Iris pigment epithelial cell (primary cell): Measurements from ENCODE around the gene ALDH18A1.

ENCODE experiments used
- DNase-seq: peaks from one replicate; pipeline ENCODE4 v3.0.0-alpha.2; 2011; ENCODE audit warnings: low read depth

Gene ALDH18A1

DNA sequence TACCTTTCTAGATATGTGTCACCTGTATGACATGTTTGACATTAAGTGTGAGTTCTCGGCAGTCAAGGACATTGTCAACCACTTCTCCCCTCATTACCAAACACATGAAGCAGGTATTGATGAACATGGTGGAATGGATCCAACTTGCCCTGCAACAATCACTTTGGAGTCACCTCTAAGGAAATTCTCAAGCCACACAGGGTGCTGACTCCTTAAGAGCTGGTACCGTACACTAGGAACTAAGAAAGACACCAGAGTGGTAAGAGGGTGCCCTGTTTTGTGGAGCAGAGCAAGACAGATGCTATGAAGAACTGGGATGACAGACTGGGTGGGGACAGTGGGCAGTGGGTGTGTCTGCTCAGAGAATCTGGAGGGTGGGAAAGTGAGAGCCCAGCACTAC is 77.9 kb downstream of the ALDH18A1 start:
- DNase-seq = no peak

DNA sequence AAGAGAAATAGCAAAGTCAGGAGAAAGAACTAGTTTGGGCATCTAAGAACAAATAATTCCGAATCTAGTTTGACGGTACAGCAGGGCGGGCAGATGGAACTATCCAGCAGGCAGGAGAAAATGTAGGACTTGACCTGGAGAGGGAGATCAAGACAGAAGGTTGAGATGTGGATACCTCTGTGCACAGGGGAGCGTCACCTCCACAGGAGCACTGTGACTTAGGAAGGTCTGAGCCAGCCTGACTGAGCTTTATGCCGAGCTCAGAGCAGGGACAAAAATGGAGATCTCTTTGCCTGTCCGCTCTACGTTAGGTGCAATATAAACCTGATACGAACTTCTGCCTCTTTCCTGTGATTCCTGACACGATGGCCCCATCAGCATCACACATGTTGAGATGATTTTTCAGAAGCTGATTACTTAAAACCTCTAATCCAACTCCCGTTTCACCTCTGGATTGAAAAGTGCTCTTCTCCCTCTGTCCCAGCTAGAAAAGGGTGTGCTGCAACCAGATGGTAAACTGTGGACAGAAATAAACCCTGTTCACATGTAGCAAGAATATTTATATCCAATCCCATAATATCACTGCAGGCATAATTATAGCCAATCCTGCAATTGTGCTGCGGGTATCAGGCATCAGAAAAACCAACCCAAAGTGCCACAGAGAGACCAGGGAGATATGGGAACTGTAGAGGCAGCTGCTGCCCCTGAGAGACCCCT is 81.7 kb downstream of the ALDH18A1 start:
- no peak for DNase-seq

DNA sequence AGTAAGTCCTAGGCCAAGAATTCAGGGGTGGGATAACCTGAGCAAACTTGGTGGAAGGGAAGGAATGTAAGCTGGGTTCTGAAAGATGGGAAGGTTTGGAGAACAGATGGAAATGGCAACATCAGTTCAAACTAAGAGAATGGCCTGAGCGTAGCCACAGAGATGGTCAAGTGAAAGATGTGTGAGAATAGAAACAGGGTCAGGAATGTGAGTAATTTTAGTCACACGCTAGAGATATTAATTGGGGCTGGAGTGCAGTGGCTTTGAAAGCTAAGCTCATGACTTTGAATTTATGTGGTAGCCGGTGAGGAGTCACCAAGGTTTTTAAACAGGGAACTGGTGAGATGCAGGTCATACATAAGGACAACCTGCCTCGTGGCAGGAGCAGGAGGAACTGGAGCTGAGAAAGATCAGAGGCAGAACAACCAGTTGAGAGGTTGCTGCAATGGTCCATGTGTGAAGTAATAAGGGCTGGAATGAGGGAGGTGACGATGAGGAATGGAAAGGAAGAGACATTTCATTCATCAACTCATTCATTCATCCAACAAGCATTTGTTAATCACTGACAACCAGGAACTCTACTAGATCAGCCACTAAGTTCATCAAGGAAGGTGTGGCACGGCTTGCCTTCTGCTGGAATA is 82.4 kb downstream of the ALDH18A1 start:
- DNase-seq = no peak

DNA sequence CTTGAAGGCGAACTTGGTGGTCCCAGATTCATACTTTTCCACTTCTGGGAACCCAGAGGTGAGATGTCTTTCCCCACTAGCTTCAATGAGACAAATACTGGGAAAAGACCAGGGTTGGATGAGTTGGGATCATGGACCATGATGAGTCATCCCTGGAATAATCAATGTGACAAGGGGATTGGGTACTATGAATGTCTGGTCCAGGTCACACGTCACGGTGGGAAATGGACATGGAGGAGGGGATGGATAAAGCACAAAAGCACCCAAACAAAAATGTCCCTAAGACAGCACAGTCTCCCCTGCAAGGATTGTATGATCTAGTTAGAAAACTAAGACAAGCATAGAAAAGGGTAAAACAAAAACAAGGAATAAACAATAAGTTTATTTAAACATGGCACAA is 83.0 kb downstream of the ALDH18A1 start:
- DNase-seq = no peak

DNA sequence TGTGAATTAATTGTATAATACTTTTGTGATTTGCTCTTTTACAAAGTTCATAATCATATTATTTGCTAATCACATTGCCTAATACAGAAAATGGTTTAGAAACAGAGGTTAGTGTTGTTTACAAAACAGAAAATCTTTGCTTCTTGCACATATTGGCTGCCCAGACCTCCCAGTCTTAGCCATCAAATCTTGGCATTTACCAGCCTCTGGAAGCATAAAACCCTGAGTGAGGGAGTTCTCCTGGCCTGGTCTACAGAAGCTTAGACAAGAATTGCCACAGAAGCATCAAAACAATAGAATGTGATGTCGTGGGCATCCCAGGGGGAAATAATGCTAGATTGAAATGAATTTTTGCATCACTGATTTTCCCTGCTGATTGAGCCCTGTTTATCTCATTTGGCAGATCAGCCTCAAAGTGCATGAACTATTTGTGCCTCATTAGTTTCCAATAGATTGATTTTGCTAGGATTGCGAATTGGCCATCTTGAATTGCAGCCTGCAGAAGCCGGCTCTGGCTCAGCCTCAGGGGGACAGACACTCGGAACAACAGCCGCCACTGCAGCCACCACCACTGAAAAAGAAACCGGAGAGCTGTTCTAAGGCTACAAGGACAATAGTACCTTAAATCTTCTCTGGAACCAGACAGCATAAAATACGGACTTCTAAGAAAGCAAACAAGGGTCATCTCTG is 84.2 kb downstream of the ALDH18A1 start:
- no peak for DNase-seq

DNA sequence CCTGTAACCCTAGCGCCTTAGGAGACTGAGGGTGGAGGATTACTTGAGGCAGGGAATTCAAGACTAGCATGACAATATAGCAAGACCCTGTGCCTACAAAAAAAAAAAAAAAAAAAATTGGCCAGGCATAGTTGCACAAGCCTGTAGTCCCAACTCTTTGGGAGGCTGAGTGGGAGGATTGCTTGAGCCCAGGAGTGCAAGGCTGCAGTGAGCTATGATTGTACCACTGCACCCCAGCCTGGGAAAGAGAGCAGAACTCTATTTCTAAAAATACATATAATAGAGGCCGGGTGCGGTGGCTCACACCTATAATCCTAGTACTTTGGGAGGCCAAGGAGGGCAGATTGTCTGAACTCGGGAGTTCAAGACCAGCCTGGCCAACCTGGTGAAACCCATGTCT is 85.1 kb downstream of the ALDH18A1 start:
- no peak for DNase-seq

DNA sequence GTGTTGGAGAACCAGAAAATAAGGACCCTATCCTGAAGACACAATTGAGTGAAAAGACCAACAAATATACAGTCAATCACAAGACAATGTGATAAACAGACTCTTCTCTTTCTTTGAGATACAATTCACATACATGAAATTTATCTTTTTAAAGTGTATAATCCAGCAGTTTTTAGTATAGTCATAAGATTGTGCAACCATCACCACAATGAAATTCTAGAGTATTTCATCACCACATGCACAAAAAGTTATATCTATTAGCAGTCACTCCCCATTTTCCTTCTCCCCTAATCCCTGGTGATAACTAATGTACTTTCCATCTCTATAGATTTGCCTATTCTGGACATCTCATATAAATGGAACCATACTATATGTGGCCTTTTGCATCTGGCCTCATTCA is 87.1 kb downstream of the ALDH18A1 start:
- peak; percentile 42 for DNase-seq

DNA sequence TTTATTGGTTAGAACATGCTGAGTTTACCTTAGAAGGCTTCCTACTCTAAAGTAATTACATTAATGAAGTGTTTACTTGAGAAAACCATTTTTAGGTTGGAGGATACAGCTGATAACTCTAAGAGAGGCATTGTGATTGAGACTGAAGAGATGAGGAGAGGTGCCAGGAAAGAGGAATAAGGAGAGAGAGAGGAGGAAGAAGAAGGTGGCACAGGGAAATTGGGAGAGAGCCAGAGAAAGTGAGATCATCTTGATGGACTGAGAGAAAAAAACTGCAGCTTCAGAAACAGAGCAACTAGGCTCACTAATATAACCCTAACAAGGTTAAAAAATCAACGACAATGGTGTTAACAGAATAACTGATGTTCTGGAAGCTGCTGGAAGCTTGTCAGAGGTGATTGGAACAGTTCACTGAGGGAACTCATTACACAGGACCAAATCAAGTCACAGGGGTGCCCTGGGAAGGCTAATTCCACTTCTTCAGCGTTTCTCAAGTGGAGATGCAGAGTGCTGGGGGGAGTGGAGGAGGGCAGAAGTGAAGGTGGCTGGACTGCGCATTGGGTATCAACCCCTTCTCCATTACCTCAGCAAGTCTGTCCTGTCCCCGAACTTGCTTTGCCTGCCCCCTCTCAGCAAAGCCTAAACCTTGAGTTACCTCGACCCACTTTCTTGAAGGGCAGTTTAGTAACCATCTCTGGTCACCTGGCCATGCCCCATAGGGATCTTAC is 88.4 kb downstream of the ALDH18A1 start:
- DNase-seq = peak; percentile 9

DNA sequence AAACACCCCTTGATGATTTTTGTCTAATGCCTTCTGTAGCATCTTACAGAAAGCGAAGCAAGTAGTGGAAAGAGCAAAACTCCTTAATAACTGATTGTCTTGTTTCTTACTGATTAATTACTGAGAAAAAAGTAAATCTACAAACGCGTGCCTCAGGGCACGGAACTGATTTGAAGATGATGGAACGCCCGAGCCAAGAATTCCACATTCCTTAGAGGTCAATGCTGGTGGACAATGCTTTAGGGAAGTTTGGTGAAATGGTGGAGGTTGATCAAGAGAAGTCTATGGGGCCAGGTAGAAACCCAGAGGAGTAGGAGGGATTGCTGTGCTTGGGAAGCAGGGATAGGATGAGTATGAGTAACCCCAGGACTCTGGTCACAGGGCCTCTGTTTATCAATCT is 90.4 kb downstream of the ALDH18A1 start:
- no peak for DNase-seq

DNA sequence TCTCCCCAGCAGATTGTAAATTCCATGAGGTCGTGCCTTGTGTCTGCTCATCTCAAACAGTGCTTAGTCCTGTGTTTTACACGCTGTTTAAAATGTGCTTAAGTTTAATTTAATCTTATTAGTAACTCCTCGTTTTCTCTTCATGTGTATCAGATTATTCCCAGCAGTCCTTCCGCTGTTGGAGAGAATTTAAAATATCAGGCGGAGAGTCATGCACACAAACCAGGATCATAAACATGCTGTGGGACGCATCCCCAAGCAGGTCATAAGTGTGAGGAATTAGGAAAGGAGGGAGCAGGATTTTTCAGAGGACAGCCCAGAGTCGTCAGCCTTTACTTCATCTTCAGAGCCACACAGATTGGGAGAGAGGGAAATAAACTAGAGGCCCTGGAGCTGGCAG is 91.2 kb downstream of the ALDH18A1 start:
- no peak for DNase-seq

DNA sequence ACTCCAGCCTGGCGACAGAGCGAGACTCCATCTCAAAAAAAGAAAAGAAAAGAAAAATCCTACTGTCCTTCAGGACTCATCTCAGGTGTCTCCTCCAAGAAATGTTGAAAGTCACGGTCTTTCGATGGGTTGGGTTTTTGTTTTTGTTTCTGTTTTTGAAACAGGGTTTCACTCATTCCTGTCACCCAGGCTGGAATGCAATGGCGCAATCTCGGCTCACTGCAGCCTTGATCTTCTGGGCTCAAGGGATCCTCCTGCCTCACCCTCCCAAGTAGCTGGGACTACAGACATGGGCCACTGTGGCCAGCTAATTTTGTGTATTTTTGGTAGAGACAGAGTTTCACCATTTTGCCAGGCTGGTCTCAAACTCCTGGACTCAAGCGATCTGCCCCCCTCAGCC is 92.2 kb downstream of the ALDH18A1 start:
- DNase-seq = no peak

DNA sequence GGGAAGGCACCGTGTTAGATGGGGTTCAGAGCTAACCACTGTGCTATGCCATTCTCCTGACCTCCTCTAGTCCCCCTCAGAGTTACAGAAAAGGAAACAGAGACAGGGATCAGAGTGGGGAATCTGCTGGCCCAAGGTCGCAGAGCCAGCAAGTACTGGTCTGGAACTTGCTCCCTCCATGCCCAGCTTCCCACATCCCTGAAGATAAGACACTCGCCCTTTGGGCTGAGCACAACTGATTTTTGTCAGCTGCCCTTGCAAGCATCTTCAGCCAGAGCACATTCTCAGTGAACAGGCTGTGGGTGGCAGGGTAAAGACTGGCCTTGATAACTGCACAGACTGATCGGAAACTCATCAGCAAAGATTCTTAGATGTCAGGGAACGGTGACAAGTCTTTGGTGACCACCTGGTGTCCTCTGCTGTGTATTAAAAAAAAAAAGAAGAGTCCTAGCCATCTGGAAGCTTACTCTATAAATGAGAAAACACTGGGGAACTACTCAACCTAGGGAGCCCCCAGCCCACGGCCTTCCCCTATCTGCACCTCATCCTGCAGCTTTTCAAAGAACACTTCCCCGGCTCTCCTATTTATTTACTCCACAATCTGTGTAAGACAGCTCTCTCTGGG is 94.1 kb downstream of the ALDH18A1 start:
- DNase-seq = no peak

DNA sequence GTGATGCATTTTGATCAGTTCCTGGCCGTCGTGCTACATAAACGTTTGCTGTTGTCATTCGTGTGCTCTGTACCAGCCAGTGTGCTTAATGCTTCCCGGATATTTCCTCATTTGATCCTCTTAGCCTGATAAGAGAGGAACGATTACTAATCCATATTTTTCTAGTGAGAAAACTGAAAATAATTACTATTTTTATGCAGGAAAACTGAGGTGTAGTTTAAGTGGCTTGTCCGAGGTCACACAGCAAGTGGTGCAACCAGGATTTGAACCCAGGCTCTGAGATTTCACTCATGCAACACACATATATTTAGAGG is 94.7 kb downstream of the ALDH18A1 start:
- no peak for DNase-seq

DNA sequence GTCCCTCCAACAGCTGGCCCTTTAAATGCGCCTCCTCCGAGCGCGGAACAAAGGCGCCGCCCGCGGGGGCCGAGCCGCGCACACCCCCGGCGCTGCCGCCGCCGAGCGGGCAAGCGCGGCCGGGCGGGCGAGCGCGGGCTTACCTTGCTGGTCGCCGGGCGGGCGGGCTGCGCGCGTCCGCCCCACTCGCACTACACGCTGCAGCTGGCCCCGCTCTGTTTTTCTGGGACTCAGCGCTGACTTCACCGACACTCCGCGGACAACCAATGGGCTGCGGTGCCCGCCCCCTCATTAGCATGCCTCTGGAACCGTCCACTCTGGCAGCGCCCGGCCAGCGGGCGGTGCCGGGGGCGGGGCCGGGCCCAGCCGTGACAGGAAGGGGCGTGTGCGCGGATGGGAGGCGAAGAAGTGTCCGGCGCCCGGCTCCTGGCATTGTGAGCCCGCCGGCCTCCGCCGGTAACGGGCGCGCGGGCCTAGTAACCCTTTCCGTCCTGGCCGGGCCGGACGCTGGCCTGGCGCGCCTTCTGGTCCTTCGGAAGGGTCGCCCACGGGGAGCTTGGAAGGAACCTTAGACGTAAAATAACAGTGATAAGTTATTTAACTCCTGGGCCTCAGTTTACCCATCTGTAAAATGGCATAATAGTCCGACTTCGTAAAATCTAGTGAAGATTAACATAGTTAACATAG is 95.2 kb downstream of the ALDH18A1 start, which contains the start of gene SORBS1:
Gene SORBS1 (minus strand): TSS at position 195 of the 687 bp plus-strand sequence. CDS start 120,236 bp downstream, outside the sequence.
- DNase-seq = peak; percentile 95

DNA sequence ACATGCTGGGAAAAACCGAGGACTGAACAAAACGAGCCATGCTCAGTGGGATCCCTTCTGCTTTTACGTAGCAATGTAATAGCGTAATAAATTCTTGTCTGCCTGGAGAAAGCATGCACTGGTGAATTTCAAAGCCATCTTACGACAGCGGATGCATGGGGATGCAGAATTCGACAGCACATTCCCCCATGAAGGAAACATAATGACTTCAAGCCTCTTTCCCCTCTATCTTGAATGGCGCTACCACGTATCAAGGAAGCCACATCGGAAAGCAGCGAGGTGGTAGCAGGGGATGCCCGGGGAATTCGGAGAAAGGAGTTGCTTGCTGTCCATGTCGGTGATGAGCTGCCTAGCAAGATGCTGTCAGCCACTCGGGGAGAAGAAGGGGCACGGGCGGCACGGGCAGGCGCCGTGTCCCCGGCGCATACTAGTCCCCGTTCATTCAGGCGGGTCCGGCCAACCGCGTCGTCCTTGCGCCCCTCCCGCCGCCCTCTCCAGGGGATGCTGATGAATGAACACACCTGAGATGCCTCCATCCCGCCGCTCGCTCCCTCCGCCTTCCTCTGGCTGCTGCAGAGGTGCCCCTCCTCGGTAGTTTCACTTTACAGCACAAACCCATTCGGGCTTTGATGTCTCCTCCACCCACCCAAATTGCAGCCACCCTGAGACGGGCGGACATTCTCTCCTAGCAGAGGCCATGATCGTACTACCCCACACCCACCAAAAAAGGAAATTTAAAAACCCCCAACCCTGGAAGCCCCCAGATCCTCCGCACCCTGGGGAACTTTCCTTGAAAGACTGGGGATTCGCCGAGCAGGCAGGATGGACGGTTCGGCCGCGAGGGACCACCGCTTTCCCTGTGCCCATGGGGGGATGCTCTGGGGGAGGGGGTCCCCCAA is 96.0 kb downstream of the ALDH18A1 start:
- peak; percentile 32 for DNase-seq

DNA sequence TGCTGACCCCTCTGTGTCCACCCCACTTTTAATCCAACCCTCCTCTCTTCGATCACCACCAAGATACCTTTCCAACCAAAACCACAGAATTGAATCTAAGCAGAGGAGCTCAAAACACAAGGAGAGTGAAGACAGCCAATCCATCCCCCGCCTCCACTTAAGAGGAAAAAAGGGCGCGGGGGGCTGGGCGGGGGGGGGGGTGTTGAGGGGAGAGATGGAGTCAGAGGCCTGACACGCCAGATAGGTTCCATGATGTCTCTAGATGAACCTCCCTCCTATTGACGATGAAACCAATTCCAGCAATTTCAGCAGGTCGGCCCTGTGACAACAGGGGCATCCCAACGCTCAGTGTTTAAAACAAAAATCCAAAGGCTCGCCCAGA is 96.6 kb downstream of the ALDH18A1 start:
- no peak for DNase-seq

DNA sequence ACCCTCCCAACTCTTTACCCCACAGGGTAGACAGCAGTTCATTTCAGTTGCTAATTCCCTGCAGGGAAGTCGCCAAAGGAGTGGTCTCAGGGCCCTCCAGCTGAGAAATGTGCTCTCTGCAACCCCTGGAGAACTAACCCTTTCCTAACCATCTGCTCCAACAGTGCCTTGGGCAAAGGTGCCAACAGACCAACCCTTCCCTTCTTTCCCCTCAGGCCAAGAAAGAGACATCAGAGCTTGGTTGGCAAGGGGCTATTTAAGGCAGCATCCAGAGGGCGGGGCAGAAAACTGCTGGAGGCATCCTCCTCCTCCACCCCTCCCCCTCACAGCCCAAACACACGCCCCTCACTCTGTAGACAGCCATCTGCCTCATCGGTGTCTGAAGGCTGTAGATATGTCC is 97.0 kb downstream of the ALDH18A1 start:
- DNase-seq = no peak

DNA sequence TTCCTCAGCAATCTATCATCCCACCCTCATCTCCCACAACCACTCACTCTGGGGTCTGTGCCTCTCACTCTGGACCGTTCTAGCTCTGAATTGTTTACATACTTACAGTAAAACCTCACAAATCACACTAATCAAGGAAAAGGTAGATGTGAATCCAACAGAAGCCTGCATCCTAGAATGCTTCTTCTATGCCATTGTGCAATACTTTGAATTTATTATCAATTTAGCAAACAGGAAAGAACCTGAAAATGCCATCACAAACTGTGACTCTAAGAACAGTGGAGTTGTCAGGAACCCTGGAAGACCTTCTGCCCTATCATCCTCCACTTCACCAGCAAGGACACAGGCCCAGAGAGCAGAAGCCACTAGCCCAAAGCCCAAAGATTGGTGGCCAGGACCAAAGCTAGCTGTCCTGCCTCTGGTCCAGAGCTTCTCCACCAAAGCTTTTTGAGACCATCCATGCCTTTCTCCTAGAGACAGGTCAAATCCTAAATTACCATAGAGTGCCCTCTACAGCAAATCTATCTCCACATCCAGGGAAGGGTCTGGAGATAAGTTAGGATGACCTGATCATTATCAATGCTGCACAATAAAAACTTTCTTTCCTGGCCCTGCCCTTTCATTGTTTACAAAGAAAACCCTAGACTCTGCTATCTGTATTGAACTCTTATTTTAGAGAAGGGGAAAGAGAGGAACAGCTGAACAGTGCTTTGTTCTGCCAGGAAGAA is 97.8 kb downstream of the ALDH18A1 start:
- DNase-seq = no peak

DNA sequence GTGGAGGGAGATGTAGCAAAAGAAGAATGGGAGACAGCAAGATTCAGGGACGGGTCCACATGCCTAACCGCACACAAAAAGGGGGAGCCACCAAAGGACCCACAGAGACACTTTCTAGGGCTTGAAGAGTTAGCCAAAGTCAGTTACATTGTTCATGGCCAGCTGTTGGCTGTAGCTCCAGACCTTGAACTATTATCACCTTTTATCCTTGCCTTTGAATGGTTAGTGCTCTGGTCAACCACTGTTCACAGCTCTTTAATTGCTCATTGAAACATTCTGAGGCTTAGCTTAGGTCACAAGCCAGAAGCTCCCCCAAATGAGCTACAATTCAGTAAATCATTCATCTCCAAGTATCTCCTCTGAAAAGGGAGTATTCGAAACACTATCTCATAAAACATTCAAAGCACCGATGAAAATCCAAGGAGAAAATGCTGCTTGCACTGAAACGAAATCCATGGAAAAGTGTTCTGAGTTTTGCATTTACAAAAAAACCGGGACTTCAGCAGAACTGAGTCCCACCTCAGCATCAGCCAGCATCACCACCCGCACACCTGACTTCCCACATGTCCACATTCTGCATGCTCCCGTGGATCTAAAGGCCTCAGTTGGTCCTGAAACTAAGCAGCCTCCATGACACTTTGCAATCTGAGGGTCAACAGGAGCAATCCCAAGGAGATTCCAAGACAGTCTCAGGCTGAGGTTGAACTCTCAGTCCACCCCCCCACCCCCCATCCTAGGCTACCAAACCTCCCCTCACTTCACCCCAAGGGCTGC is 99.3 kb downstream of the ALDH18A1 start:
- DNase-seq = no peak
